Measurements from ENCODE around the gene CDCA7.
A peak's percentile ranks its signal among the peaks of the same experiment; 100 is the strongest.

Gene CDCA7

GRCh38 chr2:173355866-173356508, 1.3 kb downstream of the CDCA7 start:
- Histone ChIP-seq H3K9me3 (ENCODE audit: severe bottlenecking) (no peaks in the 10 kb centered on the region), H3K4me1 (ENCODE audit: insufficient read depth, poor library complexity, severe bottlenecking) (peaks cover 14% of the 10 kb centered on the region), H3K36me3 (ENCODE audit: low read depth) (peaks cover 43% of the 10 kb centered on the region), H3K27ac (ENCODE audit: poor library complexity, severe bottlenecking) (peak overlapping the region; percentile 69), H3K27me3 (ENCODE audit: insufficient read depth, poor library complexity, severe bottlenecking) (no peaks in the 10 kb centered on the region), H3K4me3 (ENCODE audit: severe bottlenecking) (peak overlapping the region; percentile 71)
- no peak for DNase-seq (ENCODE audit: low spot score)
- ATAC-seq (ENCODE audit: low read depth) = peak; percentile 54
- no peak for TF ChIP-seq CTCF (IDR thresholded peaks at IDR 0.05; ENCODE audit: poor library complexity, severe bottlenecking)

- Histone ChIP-seq H3K4me3 (ENCODE audit: severe bottlenecking) (no peak overlapping the region), H3K4me1 (ENCODE audit: insufficient read depth, poor library complexity, severe bottlenecking) (peaks cover 14% of the 10 kb centered on the region), H3K27me3 (ENCODE audit: insufficient read depth, poor library complexity, severe bottlenecking) (no peaks in the 10 kb centered on the region), H3K9me3 (ENCODE audit: severe bottlenecking) (no peaks in the 10 kb centered on the region), H3K36me3 (ENCODE audit: low read depth) (peaks cover 57% of the 10 kb centered on the region), H3K27ac (ENCODE audit: poor library complexity, severe bottlenecking) (no peak overlapping the region)
- ATAC-seq (ENCODE audit: low read depth) (no peak), DNase-seq (ENCODE audit: low spot score) (no peak)
- TF ChIP-seq CTCF (IDR thresholded peaks at IDR 0.05; ENCODE audit: poor library complexity, severe bottlenecking) = no peak
Observed at GRCh38 chr2:173357346-173357745, 2.7 kb downstream of the CDCA7 start.

GRCh38 chr2:173358616-173359015, 3.9 kb downstream of the CDCA7 start:
- Histone ChIP-seq H3K4me1 (ENCODE audit: insufficient read depth, poor library complexity, severe bottlenecking) (peaks cover 12% of the 10 kb centered on the region), H3K27me3 (ENCODE audit: insufficient read depth, poor library complexity, severe bottlenecking) (no peaks in the 10 kb centered on the region), H3K36me3 (ENCODE audit: low read depth) (peaks cover 69% of the 10 kb centered on the region), H3K9me3 (ENCODE audit: severe bottlenecking) (no peaks in the 10 kb centered on the region), H3K27ac (ENCODE audit: poor library complexity, severe bottlenecking) (no peak overlapping the region), H3K4me3 (ENCODE audit: severe bottlenecking) (no peak overlapping the region)
- DNase-seq (ENCODE audit: low spot score) = no peak
- ATAC-seq (ENCODE audit: low read depth) = no peak
- no peak for TF ChIP-seq CTCF (IDR thresholded peaks at IDR 0.05; ENCODE audit: poor library complexity, severe bottlenecking)

- DNase-seq (ENCODE audit: low spot score) = no peak
- TF ChIP-seq CTCF (IDR thresholded peaks at IDR 0.05; ENCODE audit: poor library complexity, severe bottlenecking) = no peak
- no peak overlapping the region for H3K4me3 ChIP-seq (ENCODE audit: severe bottlenecking)
Observed at GRCh38 chr2:173359231-173359630, 4.6 kb downstream of the CDCA7 start.

GRCh38 chr2:173370198-173370597, 15.5 kb downstream of the CDCA7 start:
- Histone ChIP-seq H3K27me3 (ENCODE audit: insufficient read depth, poor library complexity, severe bottlenecking) (no peaks in the 10 kb centered on the region), H3K36me3 (ENCODE audit: low read depth) (peaks cover 49% of the 10 kb centered on the region), H3K27ac (ENCODE audit: poor library complexity, severe bottlenecking) (no peak overlapping the region), H3K4me3 (ENCODE audit: severe bottlenecking) (no peak overlapping the region), H3K9me3 (ENCODE audit: severe bottlenecking) (no peaks in the 10 kb centered on the region), H3K4me1 (ENCODE audit: insufficient read depth, poor library complexity, severe bottlenecking) (no peaks in the 10 kb centered on the region)
- DNase-seq (ENCODE audit: low spot score) (no peak), ATAC-seq (ENCODE audit: low read depth) (no peak)
- no peak for TF ChIP-seq CTCF (IDR thresholded peaks at IDR 0.05; ENCODE audit: poor library complexity, severe bottlenecking)

More at GRCh38 chr2:173359231-173359630, 4.6 kb downstream of the CDCA7 start:
- Histone ChIP-seq H3K27ac (ENCODE audit: poor library complexity, severe bottlenecking) (no peak overlapping the region), H3K9me3 (ENCODE audit: severe bottlenecking) (no peaks in the 10 kb centered on the region), H3K4me1 (ENCODE audit: insufficient read depth, poor library complexity, severe bottlenecking) (peaks cover 10% of the 10 kb centered on the region), H3K27me3 (ENCODE audit: insufficient read depth, poor library complexity, severe bottlenecking) (no peaks in the 10 kb centered on the region), H3K36me3 (ENCODE audit: low read depth) (peaks cover 76% of the 10 kb centered on the region)
- no peak for ATAC-seq (ENCODE audit: low read depth)
